Upper lobe of right lung (tissue), 1 donor: ENCODE data around the gene GM2A. TPM values are rescaled to one million over a fixed set of nuclear protein-coding genes. Genes with fewer than 3 reads are reported as not detected.
"Not testable (repeated sequence)": the region's sequence is repeated elsewhere in the genome, so short reads cannot be mapped to it uniquely, and the experiment has no call there.

Experiments
- ATAC-seq: fragments of 200-7000 bp; cut with Tn5 transposase; one replicate; pipeline ENCODE4 v1.9.1; 2020; ENCODE audit warnings: mild to moderate bottlenecking, moderate library complexity
- DNase-seq: peaks from one replicate; pipeline ENCODE4 v3.0.0-alpha.2; 2020
- H3K27ac ChIP-seq: fragments of 200-600 bp; one replicate; pipeline ENCODE4 v1.8.0; 2022
- H3K27me3 ChIP-seq: fragments of 200-600 bp; one replicate; pipeline ENCODE4 v1.8.0; 2022; ENCODE audit warnings: mild to moderate bottlenecking
- H3K36me3 ChIP-seq: fragments of 200-600 bp; one replicate; pipeline ENCODE4 v1.8.0; 2022
- H3K4me1 ChIP-seq: fragments of 200-600 bp; one replicate; pipeline ENCODE4 v1.8.0; 2022
- H3K4me3 ChIP-seq: fragments of 200-600 bp; one replicate; pipeline ENCODE4 v1.8.0; 2022; ENCODE audit warnings: mild to moderate bottlenecking
- H3K9me3 ChIP-seq: fragments of 200-600 bp; one replicate; pipeline ENCODE4 v1.8.0; 2022
- CTCF ChIP-seq: fragments of 200-600 bp; IDR thresholded peaks from one replicate; pipeline ENCODE4 v1.8.0; 2022; ENCODE audit warnings: antibody characterized with exemption
- intact Hi-C: fragments of 100-400 bp; cut with DNase I; formaldehyde crosslinking; loops from one replicate; pipeline ENCODE4 v1.11.0; 2022
- total RNA-seq: library from RNA; stranded (reverse); fragmentation: NEBNext Ultra II Directional; extraction: Animal tissue kit (Norgen Biotek cat#: 25700); gene quantifications from one replicate; pipeline ENCODE4 v1.2.1, GENCODE V29; 2021
- donor health status: DM: no; HTN: yes; CAD: no; lungs with severe emphysema.

GM2A gene
- total RNA-seq, 1 donor from 2014 or later = 104 TPM

DNA sequence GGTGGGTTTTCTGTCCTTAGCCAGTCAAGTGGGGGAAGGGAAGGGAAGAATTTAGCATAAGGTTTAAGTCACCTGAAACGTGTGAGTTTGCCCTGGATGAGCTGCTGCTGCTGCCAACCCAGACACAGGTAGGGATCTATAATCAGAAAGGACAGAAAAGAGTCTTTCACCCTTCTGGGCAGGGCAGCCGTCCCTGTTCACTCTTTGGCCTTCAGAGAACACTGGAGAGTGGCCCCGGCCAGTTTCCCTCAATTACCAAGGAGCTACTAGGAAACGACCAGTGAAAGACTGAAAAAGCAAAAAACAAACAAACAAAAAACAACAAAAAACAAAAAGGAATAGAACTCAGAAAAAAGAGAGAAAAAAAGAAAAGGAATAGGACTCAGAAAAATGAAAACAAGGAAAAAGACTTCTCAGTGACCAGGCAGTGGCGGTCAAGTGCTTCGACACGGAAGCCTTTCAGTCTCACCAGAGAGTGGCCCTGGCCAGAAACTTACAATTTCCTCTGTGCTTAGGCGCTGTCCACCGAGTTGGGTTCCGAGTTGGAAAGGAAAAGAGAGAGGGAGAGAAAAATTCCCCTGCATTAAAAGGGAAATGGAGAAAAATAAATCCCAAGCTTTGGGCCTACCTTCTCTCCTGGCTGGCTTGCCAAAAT, 2.5 kb upstream of the GM2A start:
- ATAC-seq (no peak), DNase-seq (no peak)
- H3K27ac ChIP-seq = no peak overlapping the region
- H3K27me3 ChIP-seq = no peaks in the 10 kb centered on the region
- H3K9me3 ChIP-seq = no peaks in the 10 kb centered on the region
- intact Hi-C loops = no loop called here
- H3K4me3 ChIP-seq = no peak overlapping the region
- no peak for TF ChIP-seq CTCF
- H3K4me1 ChIP-seq = peaks cover 12% of the 10 kb centered on the region
- no peaks in the 10 kb centered on the region for H3K36me3 ChIP-seq

- H3K4me3 ChIP-seq = no peak overlapping the region
- H3K36me3 ChIP-seq = no peaks in the 10 kb centered on the region
- no peaks in the 10 kb centered on the region for H3K9me3 ChIP-seq
- no peaks in the 10 kb centered on the region for H3K27me3 ChIP-seq
- DNase-seq = no peak
- H3K4me1 ChIP-seq = peaks cover 12% of the 10 kb centered on the region
- intact Hi-C loops = no loop called here
- ATAC-seq = no peak
- TF ChIP-seq CTCF = no peak
- no peak overlapping the region for H3K27ac ChIP-seq
Measured at GRCh38 chr5:151251001-151251551, 1.9 kb upstream of the GM2A start.

- ATAC-seq = no peak
- no peaks in the 10 kb centered on the region for H3K27me3 ChIP-seq
- H3K9me3 ChIP-seq = no peaks in the 10 kb centered on the region
- peaks cover 12% of the 10 kb centered on the region for H3K4me1 ChIP-seq
- no peak for TF ChIP-seq CTCF
- H3K27ac ChIP-seq = no peak overlapping the region
- no peak overlapping the region for H3K4me3 ChIP-seq
- no peaks in the 10 kb centered on the region for H3K36me3 ChIP-seq
- no peak for DNase-seq
- intact Hi-C loops = no loop called here
Measured at GRCh38 chr5:151251621-151252020, 1.4 kb upstream of the GM2A start.

- no peak for ATAC-seq
- no peaks in the 10 kb centered on the region for H3K9me3 ChIP-seq
- no peak for TF ChIP-seq CTCF
- H3K4me3 ChIP-seq = peak overlapping the region; percentile 88
- no peak for DNase-seq
- peak overlapping the region; percentile 78 for H3K27ac ChIP-seq
- H3K4me1 ChIP-seq = peaks cover 13% of the 10 kb centered on the region
- no peaks in the 10 kb centered on the region for H3K36me3 ChIP-seq
- no peaks in the 10 kb centered on the region for H3K27me3 ChIP-seq
- intact Hi-C loops = no loop called here
Measured at GRCh38 chr5:151253605-151253950, 593 bp downstream of the GM2A start.

DNA sequence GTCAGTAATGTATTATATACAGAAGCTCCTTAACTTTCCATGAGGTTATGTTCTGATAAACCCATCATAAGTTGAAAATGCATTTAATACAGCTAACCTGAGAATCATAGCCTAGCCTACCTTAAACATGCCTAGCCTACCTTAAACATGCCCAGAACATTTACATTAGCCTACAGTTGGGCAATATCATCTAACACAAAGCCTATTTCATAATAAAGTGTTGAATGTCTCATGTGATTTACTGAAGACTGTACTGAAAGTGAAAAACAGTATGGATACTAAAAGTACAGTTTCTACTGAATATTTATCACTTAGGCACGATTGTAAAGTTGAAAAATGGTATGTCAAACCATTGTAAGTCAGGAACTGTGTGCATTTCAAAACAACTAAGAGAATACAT, 1.6 kb downstream of the GM2A start:
- H3K27ac ChIP-seq = no peak overlapping the region
- no peak for ATAC-seq
- no peaks in the 10 kb centered on the region for H3K9me3 ChIP-seq
- intact Hi-C loops = no loop called here
- no peak for DNase-seq
- H3K4me1 ChIP-seq = peaks cover 15% of the 10 kb centered on the region
- peak overlapping the region; percentile 88 for H3K4me3 ChIP-seq
- no peaks in the 10 kb centered on the region for H3K27me3 ChIP-seq
- no peaks in the 10 kb centered on the region for H3K36me3 ChIP-seq
- TF ChIP-seq CTCF = no peak

DNA sequence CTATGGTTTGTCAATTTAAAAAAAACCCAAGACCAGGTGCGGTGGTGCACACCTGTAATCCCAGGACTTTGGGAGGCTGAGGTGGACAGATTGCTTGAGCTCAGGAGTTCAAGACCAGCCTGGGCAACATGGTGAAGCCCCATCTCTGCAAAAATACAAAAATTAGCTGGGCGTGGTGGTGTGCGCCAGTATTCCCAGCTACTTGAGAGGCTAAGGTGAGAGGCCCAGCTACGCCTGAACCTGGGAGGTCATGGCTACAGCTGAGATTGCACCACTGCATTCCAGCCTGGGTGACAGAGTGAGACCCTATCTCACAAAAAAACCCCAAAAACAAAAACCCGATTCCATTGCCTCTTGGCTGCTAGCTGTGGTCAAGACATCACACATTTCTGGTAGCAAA, 2.0 kb downstream of the GM2A start:
- H3K27me3 ChIP-seq, H3K9me3 ChIP-seq, H3K27ac ChIP-seq, H3K36me3 ChIP-seq, ATAC-seq, H3K4me3 ChIP-seq, intact Hi-C loops, DNase-seq: not testable (repeated sequence)
- H3K4me1 ChIP-seq = peaks cover 15% of the 10 kb centered on the region
